T-helper 2 cell treated with Interferon-gamma antibody and Interleukin-4, amounts not matched to agents 5 μg/mL and 100 μg/mL, for 36 hours (primary cell): ENCODE measurements around the gene ZFP92.

ENCODE experiments used
- DNase-seq: peaks from one replicate; pipeline ENCODE4 v3.0.0; 2021; ENCODE audit warnings: low spot score
- H3K27ac Mint-ChIP-seq: one replicate; pipeline ENCODE4 v1.8.0; 2021; ENCODE audit warnings: mild to moderate bottlenecking, mixed read lengths
- H3K27me3 Mint-ChIP-seq: one replicate; pipeline ENCODE4 v1.8.0; 2021; ENCODE audit warnings: low read depth, mixed read lengths
- H3K36me3 Mint-ChIP-seq: one replicate; pipeline ENCODE4 v1.8.0; 2021; ENCODE audit warnings: low read depth, mixed read lengths
- H3K4me1 Mint-ChIP-seq: one replicate; pipeline ENCODE4 v1.8.0; 2021; ENCODE audit warnings: low read depth, mixed read lengths
- H3K4me3 Mint-ChIP-seq: one replicate; pipeline ENCODE4 v1.8.0; 2022; ENCODE audit warnings: mild to moderate bottlenecking, moderate library complexity, mixed read lengths
- H3K9me3 Mint-ChIP-seq: one replicate; pipeline ENCODE4 v1.8.0; 2021; ENCODE audit warnings: mixed read lengths

Gene ZFP92

GRCh38 chrX:153411255-153411987 is at the start of gene ZFP92:
Gene ZFP92 (plus strand): TSS chrX:153411472. CDS start chrX:153418323, 6,851 bp downstream.
- Mint-ChIP-seq H3K27ac (no peak within 1 kb of the TSS), H3K4me3 (peak within 1 kb of the TSS; percentile 76), H3K4me1 (peaks cover 8% of the 10 kb centered on the region), H3K27me3 (peaks cover 3% of the 10 kb centered on the region), H3K36me3 (no peaks in the 10 kb centered on the region), H3K9me3 (no peaks in the 10 kb centered on the region)
- DNase-seq = peak; percentile 28

GRCh38 chrX:153361781-153362397 is 49.4 kb upstream of the ZFP92 start:
- Mint-ChIP-seq H3K36me3 (peaks cover 2% of the 10 kb centered on the region), H3K27ac (no peak overlapping the region), H3K4me3 (no peak overlapping the region), H3K4me1 (peaks cover 4% of the 10 kb centered on the region), H3K27me3 (no peaks in the 10 kb centered on the region), H3K9me3 (peaks cover 6% of the 10 kb centered on the region)
- no peak for DNase-seq

- H3K4me3 Mint-ChIP-seq = no peak overlapping the region
- no peaks in the 10 kb centered on the region for H3K9me3 Mint-ChIP-seq
- H3K4me1 Mint-ChIP-seq = peaks cover 6% of the 10 kb centered on the region
- H3K36me3 Mint-ChIP-seq = no peaks in the 10 kb centered on the region
- no peaks in the 10 kb centered on the region for H3K27me3 Mint-ChIP-seq
- no peak for DNase-seq
- peak overlapping the region; percentile 15 for H3K27ac Mint-ChIP-seq
Observed at GRCh38 chrX:153365670-153366069, 45.6 kb upstream of the ZFP92 start.

GRCh38 chrX:153366119-153366518 is 45.2 kb upstream of the ZFP92 start:
- Mint-ChIP-seq H3K36me3 (no peaks in the 10 kb centered on the region), H3K27ac (peak overlapping the region; percentile 15), H3K4me3 (no peak overlapping the region), H3K27me3 (no peaks in the 10 kb centered on the region), H3K9me3 (no peaks in the 10 kb centered on the region), H3K4me1 (peaks cover 6% of the 10 kb centered on the region)
- DNase-seq = no peak

GRCh38 chrX:153366878-153367538 is 44.3 kb upstream of the ZFP92 start:
- Mint-ChIP-seq H3K27ac (no peak overlapping the region), H3K4me3 (no peak overlapping the region), H3K4me1 (peaks cover 6% of the 10 kb centered on the region), H3K36me3 (no peaks in the 10 kb centered on the region), H3K27me3 (no peaks in the 10 kb centered on the region), H3K9me3 (no peaks in the 10 kb centered on the region)
- no peak for DNase-seq

GRCh38 chrX:153370293-153371055 is 40.8 kb upstream of the ZFP92 start:
- no peak for DNase-seq
- Mint-ChIP-seq H3K4me3 (no peak overlapping the region), H3K27me3 (peaks cover 5% of the 10 kb centered on the region), H3K9me3 (no peaks in the 10 kb centered on the region), H3K4me1 (peaks cover 6% of the 10 kb centered on the region), H3K36me3 (no peaks in the 10 kb centered on the region), H3K27ac (no peak overlapping the region)

GRCh38 chrX:153371256-153371655 is 40.0 kb upstream of the ZFP92 start:
- Mint-ChIP-seq H3K9me3 (no peaks in the 10 kb centered on the region), H3K36me3 (no peaks in the 10 kb centered on the region), H3K27ac (no peak overlapping the region), H3K4me1 (peaks cover 2% of the 10 kb centered on the region), H3K4me3 (no peak overlapping the region), H3K27me3 (peaks cover 5% of the 10 kb centered on the region)
- no peak for DNase-seq

GRCh38 chrX:153372949-153373348 is 38.3 kb upstream of the ZFP92 start:
- no peak overlapping the region for H3K27ac Mint-ChIP-seq
- DNase-seq = no peak
- peaks cover 2% of the 10 kb centered on the region for H3K4me1 Mint-ChIP-seq
- H3K4me3 Mint-ChIP-seq = no peak overlapping the region
- H3K9me3 Mint-ChIP-seq = no peaks in the 10 kb centered on the region
- no peaks in the 10 kb centered on the region for H3K36me3 Mint-ChIP-seq
- H3K27me3 Mint-ChIP-seq = peaks cover 5% of the 10 kb centered on the region

GRCh38 chrX:153374426-153374825 is 36.8 kb upstream of the ZFP92 start:
- no peaks in the 10 kb centered on the region for H3K36me3 Mint-ChIP-seq
- H3K27me3 Mint-ChIP-seq = peaks cover 5% of the 10 kb centered on the region
- no peak overlapping the region for H3K4me3 Mint-ChIP-seq
- peaks cover 2% of the 10 kb centered on the region for H3K4me1 Mint-ChIP-seq
- no peak overlapping the region for H3K27ac Mint-ChIP-seq
- DNase-seq = no peak
- H3K9me3 Mint-ChIP-seq = no peaks in the 10 kb centered on the region

GRCh38 chrX:153375571-153375970 is 35.7 kb upstream of the ZFP92 start:
- Mint-ChIP-seq H3K27me3 (peaks cover 5% of the 10 kb centered on the region), H3K27ac (no peak overlapping the region)

GRCh38 chrX:153377727-153378126 is 33.5 kb upstream of the ZFP92 start:
- Mint-ChIP-seq H3K4me1 (no peaks in the 10 kb centered on the region), H3K9me3 (no peaks in the 10 kb centered on the region), H3K27me3 (peaks cover 3% of the 10 kb centered on the region), H3K4me3 (no peak overlapping the region), H3K27ac (no peak overlapping the region), H3K36me3 (no peaks in the 10 kb centered on the region)
- no peak for DNase-seq

More at GRCh38 chrX:153375571-153375970, 35.7 kb upstream of the ZFP92 start:
- H3K4me1 Mint-ChIP-seq = peaks cover under 1% of the 10 kb centered on the region
- no peak overlapping the region for H3K4me3 Mint-ChIP-seq
- no peaks in the 10 kb centered on the region for H3K36me3 Mint-ChIP-seq
- no peaks in the 10 kb centered on the region for H3K9me3 Mint-ChIP-seq
- no peak for DNase-seq

- no peak overlapping the region for H3K27ac Mint-ChIP-seq
- no peak overlapping the region for H3K4me3 Mint-ChIP-seq
- no peaks in the 10 kb centered on the region for H3K4me1 Mint-ChIP-seq
- no peaks in the 10 kb centered on the region for H3K27me3 Mint-ChIP-seq
- DNase-seq = no peak
- no peaks in the 10 kb centered on the region for H3K36me3 Mint-ChIP-seq
- no peaks in the 10 kb centered on the region for H3K9me3 Mint-ChIP-seq
Observed at GRCh38 chrX:153378607-153379006, 32.7 kb upstream of the ZFP92 start.

- no peak overlapping the region for H3K27ac Mint-ChIP-seq
- H3K9me3 Mint-ChIP-seq = no peaks in the 10 kb centered on the region
- no peaks in the 10 kb centered on the region for H3K4me1 Mint-ChIP-seq
- H3K4me3 Mint-ChIP-seq = no peak overlapping the region
- H3K27me3 Mint-ChIP-seq = no peaks in the 10 kb centered on the region
- no peaks in the 10 kb centered on the region for H3K36me3 Mint-ChIP-seq
- DNase-seq = no peak
Observed at GRCh38 chrX:153379508-153379907, 31.8 kb upstream of the ZFP92 start.
